LNCAP (cell line): ENCODE data around the gene SGMS1.

ENCODE experiments used
- TF ChIP-seq, protein P1 (sequence below): fragments of 450-650 bp; IDR thresholded peaks from 2 replicates; pipeline ENCODE4 v1.5.1; 2017; ENCODE audit warnings: mild to moderate bottlenecking

Gene SGMS1

DNA sequence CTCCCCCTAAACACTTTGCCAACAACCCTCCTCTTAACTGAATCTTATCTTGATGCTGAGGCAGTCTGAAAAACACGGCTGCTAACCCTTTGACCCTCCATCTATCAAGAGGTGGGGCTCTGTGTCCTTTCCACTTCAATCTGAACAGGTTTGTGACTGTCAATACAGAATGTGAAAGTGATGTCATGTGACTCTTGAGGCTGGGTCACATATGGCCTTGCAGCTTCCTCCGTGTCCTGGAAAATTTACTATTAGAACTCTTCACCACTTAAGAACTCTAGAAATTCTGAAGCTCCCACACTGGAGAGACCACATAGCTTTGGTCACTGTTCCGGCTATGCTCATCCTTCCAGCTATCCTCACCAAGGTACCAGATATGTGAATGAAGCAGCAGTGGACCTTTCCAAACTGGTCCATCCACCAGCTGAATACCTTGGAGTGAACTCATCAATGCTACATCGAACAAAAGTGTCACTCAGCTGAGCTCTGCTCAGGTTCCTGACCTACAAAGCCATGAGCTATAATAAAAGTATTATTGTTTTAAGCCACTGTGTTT is 341.7 kb downstream of the SGMS1 start:
- TF ChIP-seq, protein P1, sequence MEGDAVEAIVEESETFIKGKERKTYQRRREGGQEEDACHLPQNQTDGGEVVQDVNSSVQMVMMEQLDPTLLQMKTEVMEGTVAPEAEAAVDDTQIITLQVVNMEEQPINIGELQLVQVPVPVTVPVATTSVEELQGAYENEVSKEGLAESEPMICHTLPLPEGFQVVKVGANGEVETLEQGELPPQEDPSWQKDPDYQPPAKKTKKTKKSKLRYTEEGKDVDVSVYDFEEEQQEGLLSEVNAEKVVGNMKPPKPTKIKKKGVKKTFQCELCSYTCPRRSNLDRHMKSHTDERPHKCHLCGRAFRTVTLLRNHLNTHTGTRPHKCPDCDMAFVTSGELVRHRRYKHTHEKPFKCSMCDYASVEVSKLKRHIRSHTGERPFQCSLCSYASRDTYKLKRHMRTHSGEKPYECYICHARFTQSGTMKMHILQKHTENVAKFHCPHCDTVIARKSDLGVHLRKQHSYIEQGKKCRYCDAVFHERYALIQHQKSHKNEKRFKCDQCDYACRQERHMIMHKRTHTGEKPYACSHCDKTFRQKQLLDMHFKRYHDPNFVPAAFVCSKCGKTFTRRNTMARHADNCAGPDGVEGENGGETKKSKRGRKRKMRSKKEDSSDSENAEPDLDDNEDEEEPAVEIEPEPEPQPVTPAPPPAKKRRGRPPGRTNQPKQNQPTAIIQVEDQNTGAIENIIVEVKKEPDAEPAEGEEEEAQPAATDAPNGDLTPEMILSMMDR, result no peak

DNA sequence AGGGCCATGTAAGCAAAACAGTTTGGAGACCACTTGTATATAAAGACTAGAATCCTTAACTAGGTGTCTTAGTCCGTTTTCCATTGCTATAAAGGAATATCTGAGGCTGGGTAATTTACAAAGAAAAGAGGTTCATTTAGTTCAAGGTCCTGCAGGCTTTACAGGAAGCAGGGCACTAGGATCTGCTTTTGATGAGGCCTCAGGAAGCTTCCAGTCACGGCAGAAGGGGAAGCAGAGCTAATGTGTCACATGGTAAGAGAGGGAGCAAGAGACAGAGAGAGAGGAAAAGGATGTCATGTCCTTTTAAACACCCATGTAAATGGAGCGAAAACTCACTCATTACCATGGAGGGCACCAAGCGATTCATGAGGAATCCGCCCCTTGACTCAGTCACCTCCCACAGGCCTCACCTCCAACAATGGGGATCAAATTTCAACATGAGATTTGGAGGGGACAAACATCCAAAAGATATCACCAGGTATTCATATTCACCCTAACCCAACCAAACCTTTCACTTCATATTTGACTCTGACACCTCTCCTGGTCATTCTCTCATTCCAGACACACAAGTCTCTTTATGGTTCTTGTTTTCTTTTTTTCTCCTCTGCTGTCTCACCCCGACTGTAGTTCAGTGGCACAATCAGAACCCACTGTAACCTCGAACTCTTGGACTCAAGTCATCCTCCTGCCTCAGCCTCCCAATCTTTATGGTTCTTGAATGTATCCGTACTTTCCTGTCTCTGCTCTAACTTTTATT is 342.4 kb downstream of the SGMS1 start:
- TF ChIP-seq, protein P1, result no peak

- TF ChIP-seq, protein P1, result no peak
These were observed 343.5 kb downstream of the SGMS1 start for GRCh38 chr10:50280049-50280841.

GRCh38 chr10:50279489-50279888 is 344.3 kb downstream of the SGMS1 start:
- TF ChIP-seq, protein P1, result no peak

GRCh38 chr10:50275650-50276235 is 348.0 kb downstream of the SGMS1 start:
- TF ChIP-seq, protein P1, result peak; percentile 66

DNA sequence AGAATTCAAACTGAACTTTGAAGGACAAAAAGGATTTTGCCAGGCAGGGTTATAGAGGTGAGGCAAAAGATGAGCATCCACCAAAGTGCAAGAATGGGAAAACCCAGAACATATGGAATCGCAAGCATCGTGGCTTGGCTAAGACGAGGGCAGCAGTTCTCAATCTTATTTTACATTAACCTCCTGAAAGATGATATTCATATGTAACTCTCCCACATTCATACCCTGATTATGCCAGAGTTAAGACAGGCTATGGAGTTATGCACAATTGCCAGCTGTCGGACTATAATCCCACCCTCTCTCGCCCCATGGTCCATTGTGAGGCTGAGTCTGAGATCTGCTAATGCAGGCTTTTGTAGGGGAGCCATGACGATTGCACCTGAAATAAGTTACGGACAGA is 351.2 kb downstream of the SGMS1 start:
- TF ChIP-seq, protein P1, result no peak

- TF ChIP-seq, protein P1, result no peak
These were observed 352.0 kb downstream of the SGMS1 start for GRCh38 chr10:50271564-50272250.
